GM12878 (cell line): Measurements from ENCODE around the gene RFC4. TPM values are rescaled to one million over a fixed set of nuclear protein-coding genes. Genes with fewer than 3 reads are reported as not detected.

Experiments used
- ATAC-seq: fragments of 200-7000 bp; cut with Tn5 transposase; 3 replicates; pipeline ENCODE4 v1.9.1; 2020; ENCODE audit warnings: mild to moderate bottlenecking, moderate library complexity
- BruUV-seq: library from RNA; stranded (reverse); fragments of 400-500 nt; replicated peaks from 2 replicates; lab custom pipeline; 2021; lab: Mats Ljungman, UMichigan
- CTCF ChIA-PET: fragments of 300-600 bp; sonication (Branson Sonifier 250); formaldehyde crosslinking; extraction: SDS; loops from one replicate; lab custom pipeline; 2021; ENCODE audit warnings: inconsistent platforms; lab: Yijun Ruan, JAX
- POLR2A ChIA-PET: fragments of 350-600 bp; formaldehyde crosslinking; extraction: SDS; loops from one replicate; lab custom pipeline; 2021; ENCODE audit warnings: inconsistent platforms; lab: Charles Lee
- RAD21 ChIA-PET: fragments of 300-600 bp; sonication (Branson Sonifier 250); formaldehyde crosslinking; loops from one replicate; lab custom pipeline; 2023; ENCODE audit warnings: antibody characterized with exemption; ENCODE audit not compliant: unreplicated experiment; lab: Charles Lee
- SMC1A ChIA-PET: fragments of 300-600 bp; sonication (Branson Sonifier 250); formaldehyde crosslinking; loops from one replicate; lab custom pipeline; 2023; ENCODE audit not compliant: unreplicated experiment, uncharacterized antibody; lab: Charles Lee
- DNase-seq: peaks from one replicate; pipeline ENCODE4 v3.0.0-alpha.2; 2011; ENCODE audit warnings: low read depth, low spot score
- FAIRE-seq: peaks from 3 replicates; lab custom pipeline; 2011; peaks lifted over from hg19 to GRCh38; lab: Jason Lieb, UNC
- H2AFZ ChIP-seq: 2 replicates; pipeline ENCODE4 v1.6.0; 2011; ENCODE audit warnings: low read depth, low read length, control low read depth; ENCODE audit not compliant: control insufficient read depth
- H3K27ac ChIP-seq: 2 replicates; pipeline ENCODE4 v1.5.1; 2011; ENCODE audit warnings: control low read depth; ENCODE audit not compliant: control insufficient read depth, insufficient read depth
- H3K27me3 ChIP-seq, 2 experiments: replicated peaks in 1 of 2; 2 replicates each; pipeline versions ENCODE4 v1.6.0 to v1.6.1; 2011; ENCODE audit warnings: low read length in 1 of 2; ENCODE audit not compliant: control insufficient read depth in 2 of 2, insufficient read depth in 2 of 2
- H3K36me3 ChIP-seq, 2 experiments: 2 replicates each; pipeline ENCODE4 v1.5.1; 2011; ENCODE audit warnings: low read length in 1 of 2; ENCODE audit not compliant: control insufficient read depth in 2 of 2, insufficient read depth in 2 of 2
- H3K4me1 ChIP-seq: 2 replicates; pipeline ENCODE4 v1.6.1; 2011; ENCODE audit warnings: mild to moderate bottlenecking, low read length, moderate library complexity, mixed read lengths; ENCODE audit not compliant: control insufficient read depth, insufficient read depth
- H3K4me2 ChIP-seq: 2 replicates; pipeline ENCODE4 v1.6.0; 2011; ENCODE audit warnings: control low read depth; ENCODE audit not compliant: control insufficient read depth, insufficient read depth
- H3K4me3 ChIP-seq: fragments of 200-600 bp; sonication (generic); 2 replicates; pipeline ENCODE4 v1.5.1; 2016
- H3K79me2 ChIP-seq: 2 replicates; pipeline ENCODE4 v1.6.0; 2011; ENCODE audit warnings: low read length; ENCODE audit not compliant: control insufficient read depth, insufficient read depth
- H3K9ac ChIP-seq: 2 replicates; pipeline ENCODE4 v1.8.0; 2011; ENCODE audit warnings: low read length, control low read depth, mixed read lengths; ENCODE audit not compliant: control insufficient read depth, insufficient read depth
- H3K9me3 ChIP-seq: replicated peaks from 3 replicates; pipeline ENCODE4 v1.5.1; 2011; ENCODE audit warnings: mild to moderate bottlenecking, low read length; ENCODE audit not compliant: control insufficient read depth, insufficient read depth
- H4K20me1 ChIP-seq: 2 replicates; pipeline ENCODE4 v1.6.0; 2011; ENCODE audit not compliant: control insufficient read depth, insufficient read depth
- EGR1 ChIP-seq, 2 experiments: IDR thresholded peaks; 1 replicate in 1 of 2; 2 replicates in 1 of 2; pipeline ENCODE4 v1.6.1; 2011 to 2012; ENCODE audit warnings: low read depth in 2 of 2, low read length in 2 of 2, borderline replicate concordance in 1 of 2, mild to moderate bottlenecking in 1 of 2, moderate library complexity in 1 of 2
- ESRRA ChIP-seq: IDR thresholded peaks from 2 replicates; pipeline ENCODE4 v1.6.1; 2012; ENCODE audit warnings: mild to moderate bottlenecking, low read length, improper control_type of control experiment
- GATAD2B ChIP-seq: fragments of 450-650 bp; conservative IDR thresholded peaks from 2 replicates; pipeline ENCODE4 v1.6.1; 2017; ENCODE audit warnings: low read depth, mild to moderate bottlenecking, moderate library complexity
- HDAC2 ChIP-seq: fragments of 200-600 bp; sonication (generic); IDR thresholded peaks from 2 replicates; pipeline ENCODE4 v1.6.1; 2017
- MYC ChIP-seq: IDR thresholded peaks from 2 replicates; pipeline ENCODE4 v1.6.1; 2011; ENCODE audit warnings: mild to moderate bottlenecking, low read length, moderate library complexity, inconsistent platforms; ENCODE audit not compliant: insufficient read depth, insufficient replicate concordance, insufficient read length, severe bottlenecking
- NFXL1 ChIP-seq: fragments of 450-650 bp; IDR thresholded peaks from 2 replicates; pipeline ENCODE4 v1.6.1; 2017; ENCODE audit warnings: antibody characterized with exemption, mild to moderate bottlenecking, borderline replicate concordance
- NR2C2 ChIP-seq: IDR thresholded peaks from 2 replicates; pipeline ENCODE4 v1.6.1; 2011; ENCODE audit warnings: borderline replicate concordance, low read depth; ENCODE audit not compliant: control insufficient read depth, insufficient read length
- NR2F1 ChIP-seq: fragments of 450-650 bp; conservative IDR thresholded peaks from 2 replicates; pipeline ENCODE4 v1.6.1; 2017; ENCODE audit warnings: mild to moderate bottlenecking
- PAX8 ChIP-seq: fragments of 450-650 bp; IDR thresholded peaks from 2 replicates; pipeline ENCODE4 v1.6.1; 2017; ENCODE audit warnings: mild to moderate bottlenecking, moderate library complexity
- RBBP5 ChIP-seq: fragments of 200-600 bp; sonication (generic); conservative IDR thresholded peaks from 2 replicates; pipeline ENCODE4 v1.6.1; 2016
- RFX5 ChIP-seq: IDR thresholded peaks from 2 replicates; pipeline ENCODE4 v1.6.1; 2011; ENCODE audit warnings: low read depth, low read length, improper control_type of control experiment
- SRF ChIP-seq, 2 experiments: IDR thresholded peaks; 2 replicates each; pipeline ENCODE4 v1.6.1; 2011; ENCODE audit warnings: low read depth in 2 of 2, low read length in 2 of 2, mild to moderate bottlenecking in 1 of 2, moderate library complexity in 1 of 2
- STAT1 ChIP-seq: fragments of 450-650 bp; conservative IDR thresholded peaks from 2 replicates; pipeline ENCODE4 v1.6.1; 2014; ENCODE audit warnings: antibody characterized with exemption, mild to moderate bottlenecking
- WGBS: methylation state at CpG from one replicate; pipeline ENCODE4 v1.1.6; 2016; ENCODE audit warnings: low lambda C conversion rate; ENCODE audit not compliant: insufficient replicate concordance, insufficient coverage; ENCODE audit errors: missing lambda C conversion rate; 5-methylcytosine and 5-hydroxymethylcytosine counted together
- in situ Hi-C: fragments of 300-500 bp; cut with MboI; formaldehyde crosslinking; loops from 9 replicates; pipeline ENCODE4 v1.14.3; 2018; ENCODE audit warnings: mixed read lengths
- intact Hi-C: fragments of 100-400 bp; cut with micrococcal nuclease; formaldehyde crosslinking; loops from one replicate; pipeline ENCODE4 v1.14.2; 2022; ENCODE audit not compliant: unreplicated experiment
- polyA plus RNA-seq, 11 experiments: library from polyadenylated mRNA; depleted of rRNA in 4 of 11; unstranded in 6 of 11; stranded (reverse) in 5 of 11; fragments of >200 nt; fragmentation: Nextera tagmentation in 4 of 11; fragmentation: Illumina TruSeq in 1 of 11; extraction: Ambion mirVana in 4 of 11; extraction: Trizol in 1 of 11; gene quantifications; 1 replicate in 1 of 11; 2 replicates in 10 of 11; pipeline versions ENCODE4 v1.2.1 to v1.2.3, GENCODE V29; 2011 to 2016; ENCODE audit warnings: inconsistent platforms in 2 of 11, missing spikeins in 2 of 11, low read depth in 1 of 11
- total RNA-seq, 4 experiments: library from RNA; depleted of rRNA in 3 of 4; stranded (reverse); fragments of >200 nt in 3 of 4; fragmentation: Illumina TruSeq in 1 of 4; extraction: Trizol in 1 of 4; gene quantifications; 2 replicates each; pipeline versions ENCODE4 v1.2.1 to v1.2.3, GENCODE V29; 2013 to 2021
- TF ChIP-seq, protein P1 (sequence below): IDR thresholded peaks from 2 replicates; pipeline ENCODE4 v1.6.1; 2012; ENCODE audit warnings: low read depth, low read length, improper control_type of control experiment
- TF ChIP-seq, protein P2 (sequence below): fragments of 450-650 bp; IDR thresholded peaks from 2 replicates; pipeline ENCODE4 v1.6.1; 2017; ENCODE audit warnings: low read depth, mild to moderate bottlenecking, moderate library complexity
- TF ChIP-seq, protein P3 (sequence below): fragments of 150-350 bp; IDR thresholded peaks from 2 replicates; pipeline ENCODE4 v1.6.1; 2016; ENCODE audit warnings: low read depth, low read length
- TF ChIP-seq, protein P4 (sequence below): IDR thresholded peaks from 2 replicates; pipeline ENCODE4 v1.6.1; 2012; ENCODE audit warnings: low read depth, low read length, improper control_type of control experiment
- TF ChIP-seq, protein P5 (sequence below): fragments of 450-650 bp; IDR thresholded peaks from 2 replicates; pipeline ENCODE4 v1.6.1; 2017; ENCODE audit warnings: borderline replicate concordance

Gene RFC4
- total and polyA plus RNA-seq, 10 of the 15 experiments (the other 5 are each of a cell fraction or from before 2014, with no cell fraction given), result 49.1 to 144 (median 112) TPM

DNA sequence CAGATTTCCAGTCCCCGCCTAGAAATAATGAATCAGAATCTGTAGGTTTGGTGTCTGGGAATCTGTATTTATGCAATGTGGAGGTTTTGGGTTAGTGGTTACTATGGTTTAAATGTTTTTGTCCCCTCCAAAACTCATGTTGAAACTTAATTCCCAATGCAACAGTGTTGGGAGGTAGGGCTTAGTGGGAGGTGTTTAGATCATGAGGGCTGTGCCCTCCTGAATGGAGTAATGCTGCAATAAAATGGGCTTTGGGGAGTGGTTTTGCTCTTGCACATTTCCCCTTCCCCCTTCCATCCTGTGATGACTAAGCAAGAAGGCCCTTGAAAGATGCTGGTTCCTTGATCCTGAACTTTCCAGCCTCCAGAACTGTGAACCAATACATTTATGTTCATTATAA is 9.2 kb upstream of the RFC4 start:
- in situ Hi-C loops, result no loop called here

More for the DNA sequence above, 9.2 kb upstream of the RFC4 start:
- ATAC-seq, result no peak
- H3K27ac ChIP-seq, result no peak overlapping the region
- intact Hi-C loops, result no loop called here
- ChIA-PET CTCF (no interaction called here), POLR2A (interaction anchor here (0.6 kb wide), 2 partner anchors 80 to 111 kb away, joined by 3 to 4 read pairs; no protein-coding TSS in a partner anchor), SMC1A (no interaction called here), RAD21 (no interaction called here)
- H3K79me2 ChIP-seq, result no peaks in the 10 kb centered on the region
- H3K36me3 ChIP-seq, result no peaks in the 10 kb centered on the region
- H3K9ac ChIP-seq, result no peak overlapping the region
- no peaks in the 10 kb centered on the region for H3K9me3 ChIP-seq
- 95% methylated on average over 1 of the region's 1 CpG for WGBS
- H3K4me2 ChIP-seq, result no peak overlapping the region
- H3K4me3 ChIP-seq, result no peak overlapping the region
- no peaks in the 10 kb centered on the region; the same call in 1 of the 2 replicates for H4K20me1 ChIP-seq
- FAIRE-seq, result no peak
- no peak overlapping the region for H2AFZ ChIP-seq
- BruUV-seq, result no TSS peak
- H3K27me3 ChIP-seq, result peaks cover 0 to 1% of the 10 kb centered on the region in 2 experiments; a peak in 2 of 4 replicates
- no peak for TF ChIP-seq GATAD2B
- TF ChIP-seq, protein P1, sequence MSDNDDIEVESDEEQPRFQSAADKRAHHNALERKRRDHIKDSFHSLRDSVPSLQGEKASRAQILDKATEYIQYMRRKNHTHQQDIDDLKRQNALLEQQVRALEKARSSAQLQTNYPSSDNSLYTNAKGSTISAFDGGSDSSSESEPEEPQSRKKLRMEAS, result no peak
- TF ChIP-seq, protein P2, sequence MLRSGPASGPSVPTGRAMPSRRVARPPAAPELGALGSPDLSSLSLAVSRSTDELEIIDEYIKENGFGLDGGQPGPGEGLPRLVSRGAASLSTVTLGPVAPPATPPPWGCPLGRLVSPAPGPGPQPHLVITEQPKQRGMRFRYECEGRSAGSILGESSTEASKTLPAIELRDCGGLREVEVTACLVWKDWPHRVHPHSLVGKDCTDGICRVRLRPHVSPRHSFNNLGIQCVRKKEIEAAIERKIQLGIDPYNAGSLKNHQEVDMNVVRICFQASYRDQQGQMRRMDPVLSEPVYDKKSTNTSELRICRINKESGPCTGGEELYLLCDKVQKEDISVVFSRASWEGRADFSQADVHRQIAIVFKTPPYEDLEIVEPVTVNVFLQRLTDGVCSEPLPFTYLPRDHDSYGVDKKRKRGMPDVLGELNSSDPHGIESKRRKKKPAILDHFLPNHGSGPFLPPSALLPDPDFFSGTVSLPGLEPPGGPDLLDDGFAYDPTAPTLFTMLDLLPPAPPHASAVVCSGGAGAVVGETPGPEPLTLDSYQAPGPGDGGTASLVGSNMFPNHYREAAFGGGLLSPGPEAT, result no peak
- no peak for TF ChIP-seq RBBP5
- no peak for TF ChIP-seq EGR1 (IDR thresholded peaks at IDR 0.05; ENCODE audit: borderline replicate concordance in 1 of 2, low read depth in 2 of 2, low read length in 2 of 2)
- TF ChIP-seq HDAC2, result no peak
- TF ChIP-seq NFXL1, result no peak
- TF ChIP-seq, protein P3, sequence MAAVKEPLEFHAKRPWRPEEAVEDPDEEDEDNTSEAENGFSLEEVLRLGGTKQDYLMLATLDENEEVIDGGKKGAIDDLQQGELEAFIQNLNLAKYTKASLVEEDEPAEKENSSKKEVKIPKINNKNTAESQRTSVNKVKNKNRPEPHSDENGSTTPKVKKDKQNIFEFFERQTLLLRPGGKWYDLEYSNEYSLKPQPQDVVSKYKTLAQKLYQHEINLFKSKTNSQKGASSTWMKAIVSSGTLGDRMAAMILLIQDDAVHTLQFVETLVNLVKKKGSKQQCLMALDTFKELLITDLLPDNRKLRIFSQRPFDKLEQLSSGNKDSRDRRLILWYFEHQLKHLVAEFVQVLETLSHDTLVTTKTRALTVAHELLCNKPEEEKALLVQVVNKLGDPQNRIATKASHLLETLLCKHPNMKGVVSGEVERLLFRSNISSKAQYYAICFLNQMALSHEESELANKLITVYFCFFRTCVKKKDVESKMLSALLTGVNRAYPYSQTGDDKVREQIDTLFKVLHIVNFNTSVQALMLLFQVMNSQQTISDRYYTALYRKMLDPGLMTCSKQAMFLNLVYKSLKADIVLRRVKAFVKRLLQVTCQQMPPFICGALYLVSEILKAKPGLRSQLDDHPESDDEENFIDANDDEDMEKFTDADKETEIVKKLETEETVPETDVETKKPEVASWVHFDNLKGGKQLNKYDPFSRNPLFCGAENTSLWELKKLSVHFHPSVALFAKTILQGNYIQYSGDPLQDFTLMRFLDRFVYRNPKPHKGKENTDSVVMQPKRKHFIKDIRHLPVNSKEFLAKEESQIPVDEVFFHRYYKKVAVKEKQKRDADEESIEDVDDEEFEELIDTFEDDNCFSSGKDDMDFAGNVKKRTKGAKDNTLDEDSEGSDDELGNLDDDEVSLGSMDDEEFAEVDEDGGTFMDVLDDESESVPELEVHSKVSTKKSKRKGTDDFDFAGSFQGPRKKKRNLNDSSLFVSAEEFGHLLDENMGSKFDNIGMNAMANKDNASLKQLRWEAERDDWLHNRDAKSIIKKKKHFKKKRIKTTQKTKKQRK, result no peak
- TF ChIP-seq STAT1, result no peak
- no peak for TF ChIP-seq MYC
- TF ChIP-seq, protein P4, sequence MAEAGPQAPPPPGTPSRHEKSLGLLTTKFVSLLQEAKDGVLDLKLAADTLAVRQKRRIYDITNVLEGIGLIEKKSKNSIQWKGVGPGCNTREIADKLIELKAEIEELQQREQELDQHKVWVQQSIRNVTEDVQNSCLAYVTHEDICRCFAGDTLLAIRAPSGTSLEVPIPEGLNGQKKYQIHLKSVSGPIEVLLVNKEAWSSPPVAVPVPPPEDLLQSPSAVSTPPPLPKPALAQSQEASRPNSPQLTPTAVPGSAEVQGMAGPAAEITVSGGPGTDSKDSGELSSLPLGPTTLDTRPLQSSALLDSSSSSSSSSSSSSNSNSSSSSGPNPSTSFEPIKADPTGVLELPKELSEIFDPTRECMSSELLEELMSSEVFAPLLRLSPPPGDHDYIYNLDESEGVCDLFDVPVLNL, result no peak
- no peak for TF ChIP-seq ESRRA
- TF ChIP-seq SRF (IDR thresholded peaks at IDR 0.05; ENCODE audit: low read depth in 2 of 2, low read length in 2 of 2), result no peak
- no peak for TF ChIP-seq PAX8
- no peak for TF ChIP-seq NR2C2
- no peak for TF ChIP-seq NR2F1
- no peak for TF ChIP-seq RFX5
- TF ChIP-seq, protein P5, sequence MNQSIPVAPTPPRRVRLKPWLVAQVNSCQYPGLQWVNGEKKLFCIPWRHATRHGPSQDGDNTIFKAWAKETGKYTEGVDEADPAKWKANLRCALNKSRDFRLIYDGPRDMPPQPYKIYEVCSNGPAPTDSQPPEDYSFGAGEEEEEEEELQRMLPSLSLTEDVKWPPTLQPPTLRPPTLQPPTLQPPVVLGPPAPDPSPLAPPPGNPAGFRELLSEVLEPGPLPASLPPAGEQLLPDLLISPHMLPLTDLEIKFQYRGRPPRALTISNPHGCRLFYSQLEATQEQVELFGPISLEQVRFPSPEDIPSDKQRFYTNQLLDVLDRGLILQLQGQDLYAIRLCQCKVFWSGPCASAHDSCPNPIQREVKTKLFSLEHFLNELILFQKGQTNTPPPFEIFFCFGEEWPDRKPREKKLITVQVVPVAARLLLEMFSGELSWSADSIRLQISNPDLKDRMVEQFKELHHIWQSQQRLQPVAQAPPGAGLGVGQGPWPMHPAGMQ, result no peak
- H3K4me1 ChIP-seq, result no peaks in the 10 kb centered on the region
- DNase-seq, result no peak
